T-helper 9 cell (primary cell): Measurements from ENCODE around the gene RNPEP.
A peak's percentile ranks its signal among the peaks of the same experiment; 100 is the strongest.
"Not testable (repeated sequence)": the region's sequence is repeated elsewhere in the genome, so short reads cannot be mapped to it uniquely, and the experiment has no call there.

ENCODE experiments used
- DNase-seq: peaks from one replicate; pipeline ENCODE4 v3.0.0-alpha.2; 2020

Gene RNPEP

DNA sequence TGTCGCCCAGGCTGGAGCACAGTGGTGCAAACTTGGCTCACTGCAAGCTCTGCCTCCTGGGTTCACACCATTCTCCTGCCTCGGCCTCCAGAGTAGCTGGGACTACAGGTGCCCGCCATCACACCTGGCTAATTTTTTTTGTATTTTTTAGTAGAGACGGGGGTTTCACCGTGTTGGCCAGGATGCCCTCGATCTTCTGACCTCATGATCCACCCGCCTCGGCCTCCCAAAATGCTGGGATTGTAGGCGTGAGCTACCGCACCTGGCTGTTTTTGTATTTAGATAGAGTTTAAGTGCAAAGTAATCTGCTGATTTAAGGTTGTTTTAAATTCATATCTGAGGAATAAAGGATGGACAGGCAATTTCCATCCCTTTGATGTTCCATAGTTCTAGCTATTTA lies 20.1 kb upstream of the RNPEP start:
- DNase-seq, result not testable (repeated sequence)

- DNase-seq, result no peak
Measured at GRCh38 chr1:201964261-201964660, 18.2 kb upstream of the RNPEP start.

DNA sequence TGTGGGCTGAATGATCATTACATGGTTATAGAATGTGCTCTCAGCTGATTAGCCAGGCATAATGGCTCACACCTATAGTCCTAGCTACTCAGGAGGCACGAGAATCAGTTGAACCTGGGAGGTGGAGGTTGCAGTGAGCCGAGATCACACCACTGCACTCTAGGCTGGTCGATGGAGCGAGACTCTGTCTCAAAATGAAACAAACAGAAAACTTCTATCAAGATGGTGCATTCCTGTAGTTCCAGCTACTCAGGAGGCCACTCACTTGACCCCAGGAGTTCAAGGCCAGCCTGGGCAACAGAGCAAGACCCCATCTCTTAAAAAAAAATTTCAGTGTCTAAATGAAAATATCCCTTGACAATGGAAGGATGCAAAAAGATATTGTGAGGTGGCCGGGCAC lies 16.3 kb upstream of the RNPEP start:
- DNase-seq, result no peak

DNA sequence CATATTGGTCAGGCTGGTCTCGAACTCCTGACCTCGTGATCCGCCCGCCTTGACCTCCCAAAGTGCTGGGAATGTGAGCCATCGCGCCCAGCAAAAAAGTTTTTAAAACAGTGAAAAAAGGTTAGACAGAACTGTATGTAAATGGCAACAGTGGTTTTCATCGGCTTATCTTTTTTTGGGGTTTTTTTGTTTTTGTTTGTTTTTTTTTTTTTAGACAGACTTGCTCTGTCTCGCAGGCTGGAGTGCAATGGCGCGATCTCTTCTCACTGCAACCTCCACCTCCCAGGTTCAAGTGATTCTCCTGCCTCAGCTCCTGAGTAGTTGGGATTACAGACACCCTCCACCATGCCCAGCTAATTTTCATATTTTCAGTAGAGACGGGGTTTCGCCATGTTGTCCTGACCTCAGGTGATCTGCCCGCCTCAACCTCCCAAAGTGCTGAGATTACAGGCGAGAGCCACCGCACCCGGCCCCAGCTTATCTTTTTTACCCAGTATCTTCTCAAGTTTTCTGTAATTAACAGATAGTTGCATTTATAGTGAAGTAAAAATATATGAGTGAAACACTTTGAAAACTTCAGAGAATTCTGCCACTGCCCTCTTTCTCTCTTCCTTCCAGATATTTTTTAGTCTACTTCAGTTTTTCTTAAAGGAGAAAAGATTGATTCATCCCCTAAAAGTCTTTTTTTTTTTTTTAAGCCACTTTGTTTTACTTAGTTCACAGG lies 14.1 kb upstream of the RNPEP start:
- no peak for DNase-seq

DNA sequence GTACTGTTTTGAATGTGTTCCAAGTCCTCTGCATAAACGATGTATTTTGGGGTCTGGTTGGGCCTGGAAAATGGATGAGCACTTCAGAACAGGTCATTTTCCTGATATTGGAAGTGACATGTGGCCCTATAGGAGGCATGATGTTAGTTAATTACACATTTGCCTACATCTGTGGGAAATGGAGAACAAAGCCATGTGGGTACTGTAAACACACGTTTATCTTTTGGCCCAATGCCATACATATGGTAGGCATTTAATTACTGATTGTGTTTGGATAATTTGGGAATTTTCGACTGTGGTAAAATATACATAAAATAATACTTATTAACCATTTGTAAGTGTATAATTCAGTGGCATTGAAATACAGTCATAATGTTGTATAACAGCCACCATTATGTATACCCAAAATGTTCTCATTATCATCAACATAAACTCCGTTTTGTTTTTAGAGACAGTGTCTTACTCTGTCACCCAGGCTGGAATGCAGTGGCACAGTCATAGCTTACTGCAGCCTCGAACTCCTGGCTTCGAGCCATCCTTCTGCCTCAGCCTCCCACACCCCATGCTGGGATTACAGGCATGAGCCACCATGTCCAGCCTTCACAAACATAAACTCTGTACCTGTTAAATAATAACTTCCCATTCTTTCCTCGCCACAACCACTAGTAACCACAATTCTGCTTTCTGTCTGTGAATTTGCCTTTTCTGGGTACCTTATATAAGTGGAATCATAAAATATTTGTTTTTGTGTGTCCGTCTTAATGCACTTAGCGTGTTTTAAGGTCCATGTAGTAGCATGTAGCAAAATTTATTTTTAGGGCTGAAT lies 11.9 kb upstream of the RNPEP start:
- DNase-seq, result no peak

DNA sequence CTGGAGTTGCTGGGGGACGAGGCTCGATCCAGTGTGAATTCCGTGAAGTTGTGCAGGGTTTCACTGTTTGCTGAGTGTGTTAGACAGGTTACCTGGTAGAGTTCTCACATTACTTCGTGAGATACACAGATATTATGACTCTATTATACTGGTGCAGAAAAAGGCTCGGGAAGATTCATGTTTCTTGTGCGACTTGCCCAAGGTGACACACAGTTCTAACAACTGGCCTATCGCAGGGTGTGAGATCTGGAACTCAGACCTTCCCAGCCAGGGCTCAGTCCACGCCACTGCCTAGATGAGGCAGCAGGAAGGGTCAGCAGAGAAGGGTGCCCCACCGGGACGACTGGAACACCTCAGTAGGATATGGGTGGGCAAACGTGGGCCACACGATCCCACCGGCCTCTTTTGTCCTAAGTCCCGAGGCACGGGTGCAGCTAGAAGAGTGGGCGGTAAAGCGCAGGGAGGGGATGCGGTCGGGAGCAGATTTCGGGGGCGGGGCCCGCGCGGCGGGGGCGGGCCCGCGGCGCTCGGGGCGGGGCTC lies 296 bp upstream of the RNPEP start:
- peak; percentile 64 for DNase-seq

DNA sequence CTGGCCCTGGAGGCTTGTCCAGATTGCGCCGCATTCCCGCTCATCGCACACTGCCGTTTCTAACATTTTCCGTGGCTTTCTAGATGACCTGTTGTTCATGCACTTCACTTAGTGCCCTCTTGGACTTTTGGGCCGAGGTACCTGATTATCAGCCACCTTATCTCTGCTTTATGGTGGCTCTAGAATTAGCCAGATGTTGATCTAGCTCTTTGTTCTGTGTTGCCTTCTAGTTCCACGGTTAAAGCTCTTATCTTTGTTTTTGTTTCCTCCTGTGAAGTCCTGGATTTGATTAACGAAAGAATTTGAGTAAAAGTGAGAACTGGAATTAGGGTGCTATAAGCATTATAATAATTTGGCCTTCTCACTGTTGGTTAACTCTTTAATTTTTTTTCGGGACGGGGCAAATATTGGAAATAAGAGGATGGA lies 945 bp downstream of the RNPEP start:
- no peak for DNase-seq

- DNase-seq, result no peak
Measured at GRCh38 chr1:201984446-201984845, 2.0 kb downstream of the RNPEP start.

- no peak for DNase-seq
Measured at GRCh38 chr1:201985355-201985754, 2.9 kb downstream of the RNPEP start.

DNA sequence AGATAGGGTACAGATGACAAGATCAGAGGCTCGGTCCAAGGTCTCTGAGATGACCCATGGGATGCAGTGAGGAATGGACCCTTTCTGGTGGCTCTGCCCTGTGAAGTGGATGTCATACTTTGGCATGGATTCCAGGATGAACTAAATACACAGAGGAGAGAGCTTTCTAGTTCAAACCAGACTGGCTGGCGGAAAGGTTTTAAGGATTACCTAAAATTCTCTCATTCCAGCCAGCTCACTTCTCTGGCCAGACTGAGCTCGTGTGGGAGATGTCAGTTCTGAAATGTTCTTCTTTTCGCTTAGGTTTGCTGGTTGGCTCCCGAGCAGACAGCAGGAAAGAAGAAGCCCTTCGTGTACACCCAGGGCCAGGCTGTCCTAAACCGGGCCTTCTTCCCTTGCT lies 6.2 kb downstream of the RNPEP start:
- no peak for DNase-seq

DNA sequence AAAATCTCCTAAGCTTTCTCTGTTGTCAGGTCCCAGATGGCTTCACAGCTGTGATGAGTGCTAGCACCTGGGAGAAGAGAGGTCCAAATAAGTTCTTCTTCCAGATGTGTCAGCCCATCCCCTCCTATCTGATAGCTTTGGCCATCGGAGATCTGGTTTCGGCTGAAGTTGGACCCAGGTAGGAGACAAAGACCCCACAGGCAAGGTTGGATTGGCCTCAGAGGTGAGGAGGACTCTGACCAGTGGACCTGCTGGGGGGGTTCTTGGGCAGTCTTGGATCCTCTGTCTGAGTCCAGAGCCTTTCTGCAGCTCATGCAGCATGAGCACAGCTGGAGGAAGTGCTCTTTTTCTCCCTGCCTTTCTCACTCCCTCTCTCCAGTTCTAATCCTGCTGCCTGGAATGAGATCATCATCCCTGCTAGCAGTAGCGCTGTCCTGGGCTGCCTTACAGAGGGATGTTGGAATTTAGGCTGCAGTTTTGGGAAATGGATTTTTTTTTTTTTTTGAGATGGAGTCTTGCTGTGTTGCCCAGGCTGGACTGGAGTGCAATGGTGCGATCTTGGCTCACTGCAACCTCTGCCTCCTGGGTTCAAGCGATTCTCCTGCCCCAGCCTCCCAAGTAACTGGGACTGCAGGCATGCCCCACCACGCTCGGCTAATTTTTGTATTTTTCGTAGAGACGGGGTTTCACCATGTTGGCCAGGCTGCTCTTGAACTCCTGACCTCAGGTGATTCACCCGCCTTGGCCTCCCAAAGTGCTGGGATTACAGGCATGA lies 7.1 kb downstream of the RNPEP start:
- no peak for DNase-seq

- DNase-seq, result no peak
Measured at GRCh38 chr1:201990427-201990826, 8.0 kb downstream of the RNPEP start.

DNA sequence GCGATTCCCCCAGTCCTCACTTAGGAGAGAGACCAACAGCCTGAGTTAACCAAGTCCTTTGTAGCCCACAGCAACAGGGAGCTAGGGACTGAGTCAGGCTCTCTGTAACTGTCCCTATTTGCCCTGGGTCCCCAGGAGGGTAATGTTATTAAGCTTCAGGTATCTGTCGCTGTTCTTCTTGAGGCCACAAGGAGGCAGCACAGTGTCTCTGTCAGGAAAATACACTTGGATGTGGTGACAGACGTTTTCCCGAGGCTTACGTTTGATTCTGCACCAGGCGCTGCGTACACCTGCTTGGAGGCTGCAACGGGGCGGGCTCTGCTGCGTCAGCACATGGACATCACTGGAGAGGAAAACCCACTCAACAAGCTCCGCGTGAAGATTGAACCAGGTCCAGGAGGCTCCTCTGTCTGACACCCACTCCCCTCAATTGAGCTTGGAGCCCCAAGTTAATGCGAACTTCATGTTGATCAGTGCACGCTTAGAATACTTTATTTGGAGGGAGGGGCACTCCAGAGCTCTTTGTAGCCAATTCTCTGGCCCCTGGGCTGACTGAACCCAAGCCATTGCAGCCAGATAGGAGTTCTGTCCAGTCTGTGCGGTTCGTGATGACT lies 17.3 kb downstream of the RNPEP start:
- no peak for DNase-seq

DNA sequence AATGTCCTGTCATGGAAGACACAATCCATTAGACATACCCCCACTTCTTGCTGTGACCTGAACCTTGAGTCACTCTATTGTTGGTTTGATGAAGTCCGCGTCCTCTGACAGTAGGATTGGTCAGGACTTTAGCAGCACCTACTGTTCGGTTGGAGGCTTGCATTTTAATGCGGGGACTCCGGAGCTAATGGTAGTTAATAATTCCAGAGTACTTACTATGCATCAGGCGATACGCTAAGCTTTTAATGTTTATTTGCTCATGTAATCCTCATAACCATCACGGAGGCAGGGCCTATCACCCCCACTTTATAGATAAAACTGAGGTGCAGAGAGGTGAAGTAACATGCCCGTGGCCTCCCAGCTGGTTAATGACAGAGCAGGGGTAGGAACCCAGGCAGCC lies 20.1 kb downstream of the RNPEP start:
- no peak for DNase-seq

- no peak for DNase-seq
Measured at GRCh38 chr1:202004711-202005110, 22.3 kb downstream of the RNPEP start.

- DNase-seq, result no peak
Measured at GRCh38 chr1:202005958-202006357, 23.5 kb downstream of the RNPEP start.

DNA sequence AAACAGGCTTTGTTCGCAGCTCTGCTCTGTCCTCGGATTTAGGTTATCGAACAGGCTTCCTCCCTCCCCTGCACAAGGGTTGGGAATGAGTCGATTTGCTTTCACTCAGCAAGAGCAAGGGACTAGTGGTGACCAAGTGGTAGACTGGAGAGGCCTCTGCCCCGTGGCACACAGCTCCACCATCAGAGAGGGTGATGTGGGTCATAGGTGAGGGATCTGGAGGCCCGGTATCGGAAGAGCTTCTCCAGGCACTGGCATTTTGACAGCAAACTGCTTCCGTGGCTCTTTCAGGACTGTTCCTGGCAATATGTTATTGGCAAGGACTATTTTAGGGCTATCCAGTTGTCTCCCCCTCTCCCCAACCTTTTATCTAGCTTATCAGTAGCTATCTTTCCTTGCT lies 24.9 kb downstream of the RNPEP start:
- DNase-seq, result no peak

DNA sequence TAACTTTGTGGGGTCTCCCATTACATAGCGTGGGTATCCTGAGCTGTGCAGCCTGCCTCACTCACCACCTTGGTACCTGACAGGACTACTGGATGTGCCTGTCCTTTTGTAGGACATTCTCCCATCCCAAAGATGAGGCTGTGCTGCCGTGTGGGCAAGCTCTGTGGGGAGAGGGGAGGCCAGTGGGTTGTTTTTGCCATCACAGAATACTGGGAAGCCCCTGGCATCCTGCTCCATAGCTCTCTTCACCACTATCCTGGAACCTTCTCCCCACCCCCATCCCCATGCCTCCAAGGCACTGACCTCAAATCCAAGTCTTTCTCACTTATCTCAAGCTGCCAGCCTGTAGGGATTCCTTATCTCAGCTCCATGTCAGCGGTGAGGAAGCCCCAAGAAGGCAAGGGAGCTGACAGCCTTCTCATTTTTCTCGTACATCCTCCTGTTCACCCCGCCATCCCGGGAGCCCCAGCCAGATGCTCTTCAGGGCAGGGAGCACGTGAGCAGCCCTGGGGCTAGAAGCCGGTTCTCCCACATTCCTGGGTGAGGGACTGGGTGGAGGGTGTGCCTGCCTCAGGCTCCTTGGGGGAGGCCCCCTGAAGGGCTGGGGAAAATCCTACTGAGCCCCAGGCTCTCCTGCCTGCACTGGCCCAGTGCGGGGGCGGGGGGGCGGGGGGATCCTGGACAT lies 25.5 kb downstream of the RNPEP start:
- DNase-seq, result no peak

- DNase-seq, result peak; percentile 48
Measured at GRCh38 chr1:202009326-202010179, 27.1 kb downstream of the RNPEP start.

DNA sequence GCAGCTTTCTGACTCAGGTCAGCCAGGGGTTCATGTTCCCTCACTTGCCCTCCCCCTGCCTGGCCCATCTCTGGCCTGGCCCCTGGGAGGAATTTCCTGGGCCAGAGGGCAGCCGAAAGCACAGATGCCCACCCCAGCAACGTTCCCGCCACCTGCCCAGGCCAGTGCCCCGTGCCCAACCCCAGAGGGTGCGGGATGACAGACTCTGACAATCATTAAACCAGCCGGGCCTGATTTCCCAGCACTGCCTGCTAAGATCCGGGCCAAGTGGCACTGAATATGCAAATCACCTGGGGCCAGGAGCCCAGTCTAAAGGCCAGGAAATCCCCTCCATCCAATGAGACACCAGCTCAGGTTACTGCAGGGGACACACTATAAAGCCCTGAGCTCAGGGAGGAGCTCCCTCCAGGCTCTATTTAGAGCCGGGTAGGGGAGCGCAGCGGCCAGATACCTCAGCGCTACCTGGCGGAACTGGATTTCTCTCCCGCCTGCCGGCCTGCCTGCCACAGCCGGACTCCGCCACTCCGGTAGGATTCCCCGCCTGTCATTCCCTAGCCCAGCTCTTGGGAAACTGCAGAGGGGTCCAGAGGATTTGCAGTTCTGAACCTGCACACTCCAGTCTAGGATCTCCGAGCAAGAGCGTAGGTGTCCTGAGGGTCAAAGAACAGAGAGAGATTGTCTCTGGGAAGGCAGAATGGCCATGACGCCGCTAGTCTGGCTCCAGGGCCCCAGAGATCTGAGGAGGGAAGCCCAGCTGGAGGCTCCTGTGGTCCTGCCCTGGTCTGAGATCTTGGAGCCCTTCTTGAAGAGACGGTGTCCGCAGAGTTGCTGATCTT lies 27.9 kb downstream of the RNPEP start, which contains the start of gene ELF3:
TSS of gene ELF3 (plus strand) at position 408 of the 836 bp plus-strand sequence. CDS start 550 bp downstream, outside the sequence.
- no peak for DNase-seq
